Tibial artery (tissue), 4 donors: ENCODE measurements around the gene UBE2U.

Source experiments
- DNase-seq, 2 donors: peaks; one replicate each; pipeline ENCODE4 v3.0.0-alpha.2; 2019
- H3K27ac ChIP-seq, 2 donors: fragments of 200-600 bp; sonication (generic) in 1 of 2; 1 replicate in 1 of 2; 2 replicates in 1 of 2; pipeline ENCODE4 v1.5.1; 2018 to 2019; ENCODE audit warnings: mild to moderate bottlenecking in 1 of 2
- H3K27me3 ChIP-seq, 2 donors: fragments of 200-600 bp; sonication (generic) in 1 of 2; one replicate each; pipeline versions ENCODE4 v1.5.1 to v1.6.0; 2016 to 2019
- H3K36me3 ChIP-seq, 3 donors: fragments of 200-600 bp; sonication (generic) in 2 of 3; one replicate each; pipeline ENCODE4 v1.5.1; 2016 to 2019; ENCODE audit warnings: mild to moderate bottlenecking in 2 of 3
- H3K4me1 ChIP-seq, 4 donors: fragments of 200-600 bp; sonication (generic) in 2 of 4; 1 replicate in 3 of 4; 2 replicates in 1 of 4; pipeline ENCODE4 v1.5.1; 2016 to 2019
- H3K4me3 ChIP-seq, 2 donors: fragments of 200-600 bp; sonication (generic) in 1 of 2; 1 replicate in 1 of 2; 2 replicates in 1 of 2; pipeline ENCODE4 v1.5.1; 2018 to 2019; ENCODE audit warnings: mild to moderate bottlenecking in 2 of 2
- H3K9me3 ChIP-seq, 3 donors: fragments of 200-600 bp; sonication (generic) in 1 of 3; one replicate each; pipeline ENCODE4 v1.5.1; 2016 to 2019
- CTCF ChIP-seq, 2 experiments: fragments of 200-600 bp in 1 of 2; fragments of 450-650 bp in 1 of 2; IDR thresholded peaks; one replicate each; pipeline ENCODE4 v1.5.1; 2017 to 2019; ENCODE audit warnings: antibody characterized with exemption in 2 of 2, mild to moderate bottlenecking in 1 of 2, moderate library complexity in 1 of 2
- intact Hi-C: fragments of 100-400 bp; cut with DNase I; formaldehyde crosslinking; loops from one replicate; pipeline ENCODE4 v1.15.0; 2023; ENCODE audit warnings: low total_unique reads

UBE2U gene

GRCh38 chr1:64203420-64203819 is at the start of gene UBE2U:
TSS of gene UBE2U (plus strand) at chr1:64203623. CDS start at chr1:64204051, 428 bp downstream.
- no peak for DNase-seq
- TF ChIP-seq CTCF (IDR thresholded peaks at IDR 0.05) = no peak
- no peaks in the 10 kb centered on the region for H3K9me3 ChIP-seq
- H3K36me3 ChIP-seq = no peaks in the 10 kb centered on the region
- intact Hi-C loops = no loop called here
- no peak within 1 kb of the TSS for H3K4me3 ChIP-seq
- no peak within 1 kb of the TSS for H3K27ac ChIP-seq
- H3K4me1 ChIP-seq = no peaks in the 10 kb centered on the region
- H3K27me3 ChIP-seq = no peaks in the 10 kb centered on the region

DNA sequence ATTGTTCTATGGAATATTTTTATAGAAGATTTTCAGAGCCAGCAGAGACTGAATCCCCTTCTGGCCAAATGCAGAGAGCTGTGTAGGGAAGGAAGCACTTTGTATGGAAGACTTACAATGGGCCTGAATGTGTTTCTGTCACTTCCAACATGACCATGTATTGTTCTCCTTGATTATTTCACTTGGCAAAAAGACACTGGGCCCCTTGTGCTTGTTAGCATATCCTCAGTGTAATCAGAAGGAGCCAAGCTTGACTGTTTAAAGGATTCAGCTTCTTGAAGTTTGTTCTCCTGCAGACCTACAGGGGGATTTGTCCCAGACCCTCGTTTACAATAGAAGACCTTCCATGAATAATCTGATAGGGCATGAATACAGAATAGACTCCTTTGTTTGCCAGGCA is 48.1 kb upstream of the UBE2U start:
- no peaks in the 10 kb centered on the region for H3K27me3 ChIP-seq
- intact Hi-C loops = no loop called here
- no peak for DNase-seq

DNA sequence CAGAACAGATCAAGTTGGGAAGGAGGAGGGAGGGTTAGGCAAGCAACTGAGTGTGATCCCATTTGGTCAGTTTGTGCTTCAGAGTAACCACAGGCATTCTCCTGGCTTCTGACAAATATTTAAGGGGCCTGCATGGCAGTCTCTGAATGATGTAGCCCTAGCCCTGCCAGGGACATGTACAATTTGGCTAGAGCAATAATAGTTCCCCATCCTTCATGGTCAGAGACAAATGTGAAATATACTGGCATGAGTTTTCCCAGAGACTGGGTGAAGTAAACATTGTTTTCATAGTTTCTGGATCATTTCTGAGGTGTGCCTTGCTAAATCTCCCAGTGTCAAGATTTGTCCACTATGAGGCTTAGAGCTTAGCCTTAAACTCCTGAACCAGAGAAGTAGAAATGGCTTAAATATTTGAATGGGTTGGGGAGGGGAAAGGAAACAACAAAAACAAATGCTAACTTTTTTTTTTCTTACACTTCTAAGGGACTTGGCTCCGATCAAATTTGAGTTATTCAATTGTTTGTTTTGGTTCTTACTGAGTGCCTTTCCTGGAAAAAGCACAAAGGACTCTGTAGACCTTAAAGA is 42.0 kb upstream of the UBE2U start:
- intact Hi-C loops = loop anchor here (10.0 kb wide), 1 partner anchor 467 kb away; no protein-coding TSS in a partner anchor
- TF ChIP-seq CTCF (IDR thresholded peaks at IDR 0.05) = no peak
- Histone ChIP-seq H3K27ac (peak overlapping the region; percentile 65 to 68), H3K36me3 (peaks cover 0 to 6% (median 0%) of the 10 kb centered on the region in 3 donors), H3K4me1 (peaks cover 0 to 43% (median 21%) of the 10 kb centered on the region in 4 donors), H3K9me3 (no peaks in the 10 kb centered on the region), H3K4me3 (no peak overlapping the region), H3K27me3 (no peaks in the 10 kb centered on the region)
- DNase-seq = peak in 1 of 2 donors; percentile 55

More for the DNA sequence above, 48.1 kb upstream of the UBE2U start:
- Histone ChIP-seq H3K27ac (no peak overlapping the region), H3K4me1 (peaks cover 0 to 8% (median 3%) of the 10 kb centered on the region in 4 donors), H3K9me3 (no peaks in the 10 kb centered on the region), H3K4me3 (no peak overlapping the region), H3K36me3 (peaks cover 0 to 6% (median 0%) of the 10 kb centered on the region in 3 donors)
- no peak for TF ChIP-seq CTCF (IDR thresholded peaks at IDR 0.05)

GRCh38 chr1:64162151-64162550 is 41.3 kb upstream of the UBE2U start:
- H3K4me3 ChIP-seq = no peak overlapping the region
- intact Hi-C loops = loop anchor here (10.0 kb wide), 1 partner anchor 467 kb away; no protein-coding TSS in a partner anchor
- TF ChIP-seq CTCF (IDR thresholded peaks at IDR 0.05) = no peak
- H3K27me3 ChIP-seq = no peaks in the 10 kb centered on the region
- DNase-seq = no peak
- peaks cover 0 to 6% (median 0%) of the 10 kb centered on the region in 3 donors for H3K36me3 ChIP-seq
- H3K9me3 ChIP-seq = no peaks in the 10 kb centered on the region
- peaks cover 0 to 47% (median 21%) of the 10 kb centered on the region in 4 donors for H3K4me1 ChIP-seq
- peak overlapping the region; percentile 65 to 68 for H3K27ac ChIP-seq

- intact Hi-C loops = loop anchor here (10.0 kb wide), 1 partner anchor 468 kb away; no protein-coding TSS in a partner anchor
- Histone ChIP-seq H3K27me3 (no peaks in the 10 kb centered on the region), H3K9me3 (no peaks in the 10 kb centered on the region), H3K4me3 (no peak overlapping the region), H3K27ac (peak overlapping the region; percentile 65 to 68), H3K36me3 (peaks cover 0 to 6% (median 0%) of the 10 kb centered on the region in 3 donors), H3K4me1 (peaks cover 0 to 48% (median 21%) of the 10 kb centered on the region in 4 donors)
- no peak for DNase-seq
- no peak for TF ChIP-seq CTCF (IDR thresholded peaks at IDR 0.05)
Observed at GRCh38 chr1:64162804-64163203, 40.6 kb upstream of the UBE2U start.
